ENCODE results near the gene ZFP3. TPM values are rescaled to one million over a fixed set of nuclear protein-coding genes. Genes with fewer than 3 reads are reported as not detected.
"Not testable (repeated sequence)": the region's sequence is repeated elsewhere in the genome, so short reads cannot be mapped to it uniquely, and the experiment has no call there.

The ZFP3 gene
- polyA plus RNA-seq, 1 donor: 11.6 TPM

DNA sequence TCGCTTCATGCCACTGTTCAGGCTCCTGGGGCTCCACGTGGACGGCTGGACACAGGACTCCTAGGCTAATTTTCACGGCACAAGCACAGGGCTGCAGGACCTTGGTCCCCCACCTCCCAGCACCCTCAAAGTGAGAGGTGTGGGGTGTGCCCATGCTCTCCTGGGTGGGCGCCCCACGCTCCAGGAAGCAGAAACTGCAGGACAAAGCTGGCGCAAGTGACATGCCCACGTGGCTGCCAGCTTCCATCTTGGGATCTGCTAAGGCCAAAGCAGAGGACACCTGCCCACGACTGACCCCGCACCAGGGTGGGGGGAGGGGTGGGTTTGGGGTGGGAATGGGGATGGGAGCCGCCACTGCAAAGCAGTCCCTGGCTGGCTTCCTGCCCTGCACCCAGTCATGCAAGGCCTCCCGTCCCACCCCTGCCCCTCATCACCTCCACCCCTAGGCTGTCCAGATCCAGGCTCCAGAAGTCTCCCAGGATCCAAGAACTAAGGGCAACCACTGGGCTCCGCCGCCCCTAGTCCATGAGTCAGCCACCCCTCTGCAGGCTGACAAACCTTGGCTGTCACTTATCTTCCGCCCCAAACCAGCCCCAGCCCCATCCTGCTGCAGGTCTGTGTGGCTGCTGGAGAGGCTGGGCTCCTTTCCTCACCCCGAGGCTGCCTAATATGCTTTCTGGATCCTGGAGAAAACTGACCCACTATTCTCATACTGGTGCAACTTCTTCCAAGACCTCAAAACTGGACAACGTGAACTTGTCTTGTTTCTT, 48.6 kb downstream of the ZFP3 start:
- no peak for DNase-seq

DNA sequence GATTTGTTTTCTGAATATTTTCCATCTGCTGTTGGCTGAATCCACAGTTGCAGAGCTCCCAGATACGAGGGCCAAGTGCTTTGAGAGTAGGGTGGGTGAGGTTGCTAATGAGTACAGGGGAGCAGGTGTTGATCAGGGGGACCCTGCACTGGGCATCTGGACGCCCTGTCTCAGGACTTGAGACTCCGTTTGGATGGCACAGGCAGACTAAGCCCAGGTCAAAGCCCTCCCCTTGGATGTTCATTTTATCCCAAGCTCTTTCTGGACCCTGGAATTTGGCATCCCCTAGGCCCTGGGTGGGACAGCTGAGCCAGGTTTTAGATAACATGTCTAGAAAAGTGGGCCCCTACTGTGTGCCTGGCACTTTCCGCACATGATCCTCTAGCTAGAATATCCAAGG, 49.6 kb downstream of the ZFP3 start:
- DNase-seq: no peak

DNA sequence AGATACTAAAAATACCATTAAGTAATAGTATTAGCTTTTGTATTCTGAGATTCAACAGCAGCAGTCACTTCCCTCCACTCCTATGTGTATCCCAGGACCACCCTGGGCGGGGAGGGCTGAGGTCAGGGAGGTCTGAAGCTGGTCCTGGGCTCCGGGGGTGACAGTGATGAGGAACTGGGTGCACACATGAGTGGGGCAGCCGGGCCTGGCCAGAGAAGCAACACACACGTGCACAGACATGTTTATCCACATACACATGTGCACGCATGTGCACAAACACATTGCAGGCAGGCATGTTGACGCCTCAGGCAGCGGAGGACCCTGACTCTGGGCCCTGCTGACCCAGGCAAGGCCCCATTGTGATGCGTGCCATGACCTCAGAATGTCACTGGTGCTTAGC, 50.1 kb downstream of the ZFP3 start:
- not testable (repeated sequence) for DNase-seq

DNA sequence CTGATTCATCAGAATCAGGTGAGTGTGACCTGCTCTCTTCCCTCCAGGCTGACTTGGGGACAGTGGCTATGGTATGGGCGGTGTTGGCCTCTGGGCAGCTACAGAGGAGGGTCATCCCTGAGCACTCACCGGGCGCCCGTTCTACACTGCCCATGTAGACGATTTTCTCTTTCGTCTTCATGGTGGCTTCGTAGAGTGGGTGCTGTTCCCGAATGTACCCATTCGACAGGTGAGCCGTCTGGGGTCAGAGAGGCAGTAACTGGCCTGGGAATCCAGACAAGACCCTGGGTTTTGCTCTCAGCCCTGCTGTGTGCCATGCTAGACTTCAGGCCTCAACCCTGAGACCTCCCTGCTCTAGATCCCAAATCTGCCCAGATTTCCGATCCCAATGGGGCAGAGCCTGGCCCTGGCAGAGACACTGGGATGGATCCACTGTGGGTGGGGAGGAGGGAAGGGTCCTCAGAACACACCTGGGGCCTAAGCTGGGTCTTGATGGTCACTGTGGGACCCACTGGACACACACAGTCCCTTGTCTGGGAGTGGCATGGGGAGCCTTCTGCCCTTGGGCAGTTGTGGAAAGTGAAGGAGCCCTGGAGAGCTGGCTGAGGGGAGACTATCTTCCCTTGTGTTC, 50.8 kb downstream of the ZFP3 start:
- no peak for DNase-seq

DNA sequence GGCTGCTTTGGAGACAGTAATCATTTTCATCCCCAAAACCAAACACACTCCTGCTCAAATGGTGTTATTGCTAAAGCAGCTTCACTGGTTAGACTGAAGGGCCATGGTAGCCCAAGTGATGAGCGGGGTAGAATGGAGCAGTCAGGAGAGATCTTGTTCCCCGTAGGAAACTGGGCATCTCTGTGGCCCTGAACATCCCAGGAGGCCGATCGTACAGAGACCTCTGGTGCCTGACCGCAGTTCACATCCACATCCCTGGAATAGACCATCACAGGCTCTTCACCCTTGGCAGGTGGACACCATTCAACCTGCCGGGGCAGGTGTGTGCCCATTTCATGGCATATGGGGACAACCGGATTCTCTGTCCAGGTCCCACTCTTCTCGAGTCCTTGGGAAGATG, 51.5 kb downstream of the ZFP3 start:
- DNase-seq: not testable (repeated sequence)

DNA sequence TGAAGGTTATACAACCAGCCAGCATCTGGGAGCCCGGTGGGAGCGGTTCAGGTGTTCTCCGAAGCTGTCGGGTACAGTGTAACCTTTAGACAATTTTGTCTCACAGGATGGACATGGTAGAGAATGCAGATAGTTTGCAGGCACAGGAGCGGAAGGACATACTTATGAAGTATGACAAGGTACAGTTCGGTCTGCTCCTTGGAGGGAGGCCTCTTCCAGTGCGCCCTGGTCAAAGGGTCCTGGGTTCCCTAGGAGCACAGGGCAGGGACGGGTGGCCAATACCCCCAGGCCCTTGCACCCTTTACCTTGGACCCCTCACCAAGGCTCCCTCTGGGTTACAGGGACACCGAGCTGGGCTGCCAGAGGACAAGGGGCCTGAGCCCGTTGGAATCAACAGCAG, 52.0 kb downstream of the ZFP3 start:
- not testable (repeated sequence) for DNase-seq

DNA sequence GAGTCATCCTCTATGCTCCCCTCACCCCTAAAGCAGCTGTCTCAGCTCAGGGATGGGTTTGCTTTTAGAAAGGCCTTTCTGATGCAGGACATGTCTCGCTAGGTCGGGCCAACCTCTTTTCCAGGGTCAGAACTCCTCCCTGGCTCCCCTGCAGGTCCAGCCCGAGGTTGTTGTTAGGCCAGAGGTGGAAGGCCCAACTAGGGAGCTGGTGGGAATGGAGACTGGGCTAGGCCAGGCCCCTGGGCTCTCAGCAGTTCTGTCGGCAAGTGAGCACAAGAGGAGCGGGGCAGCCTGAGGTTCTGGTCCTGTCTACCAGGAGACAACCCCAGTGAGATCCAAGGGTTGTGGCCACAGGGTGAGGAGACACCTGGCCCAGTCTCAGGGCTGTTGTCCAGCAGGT, 52.4 kb downstream of the ZFP3 start:
- DNase-seq: not testable (repeated sequence)

DNA sequence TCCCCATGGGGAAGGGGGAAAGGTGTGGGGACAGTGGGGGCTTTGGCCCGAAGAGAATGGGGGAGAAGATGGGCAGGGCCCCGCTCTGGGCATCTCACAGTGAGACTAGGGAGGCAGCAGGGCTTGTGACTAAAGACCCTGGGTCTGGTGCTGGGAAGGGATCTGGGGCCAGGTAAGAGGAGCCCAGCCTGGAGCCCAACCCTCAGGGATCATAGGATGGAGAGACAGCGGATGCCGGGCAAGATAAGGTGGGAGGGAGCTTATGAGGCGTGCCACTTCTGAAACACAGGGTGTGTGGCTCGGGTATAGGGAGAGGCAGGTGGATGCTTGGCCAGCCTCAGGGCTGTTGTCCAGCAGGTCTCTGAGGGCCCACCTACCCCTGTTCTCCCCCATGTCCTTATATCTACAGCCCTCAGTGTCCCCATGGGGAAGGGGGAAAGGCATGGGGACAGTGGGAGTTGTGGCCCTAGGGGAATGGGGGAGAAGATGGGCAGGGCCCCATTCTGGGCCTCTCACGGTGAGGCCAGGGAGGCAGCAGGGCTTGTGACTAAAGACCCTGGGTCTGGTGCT, 53.0 kb downstream of the ZFP3 start:
- no peak for DNase-seq

DNA sequence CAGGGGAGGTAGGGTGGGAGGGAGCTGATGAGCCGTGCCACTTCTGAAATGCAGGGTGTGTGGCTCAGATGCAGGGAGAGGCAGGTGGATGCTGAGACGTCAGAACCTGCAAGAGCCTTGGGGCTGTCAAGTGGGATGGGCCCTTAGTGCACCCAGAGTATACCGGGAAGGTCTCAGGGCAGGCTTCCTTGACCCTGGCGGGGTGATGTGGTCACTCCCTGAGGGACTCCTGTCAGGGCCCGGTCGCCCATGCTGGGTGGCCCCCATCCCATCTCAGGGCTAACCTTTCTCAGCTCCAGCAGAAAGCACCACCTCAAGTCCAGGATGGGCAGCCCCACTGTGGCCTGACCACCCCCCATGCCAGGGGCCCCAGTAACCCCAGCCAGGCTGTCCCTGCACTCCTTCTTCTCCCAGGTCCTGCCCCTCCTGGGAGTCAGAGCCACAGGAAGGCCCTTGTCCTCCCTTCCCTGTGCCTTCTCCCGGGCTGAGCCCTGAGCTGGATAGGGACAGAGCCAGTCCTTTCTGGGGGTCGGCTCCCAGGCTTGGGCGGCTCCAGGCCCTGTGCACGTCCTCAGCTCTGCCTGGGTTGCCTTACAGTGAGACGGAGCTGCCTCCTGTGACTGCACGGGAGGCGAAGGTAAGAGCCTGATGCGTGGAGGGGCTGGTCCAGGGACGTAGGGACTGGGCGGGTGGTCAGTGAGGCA, 53.7 kb downstream of the ZFP3 start:
- not testable (repeated sequence) for DNase-seq

DNA sequence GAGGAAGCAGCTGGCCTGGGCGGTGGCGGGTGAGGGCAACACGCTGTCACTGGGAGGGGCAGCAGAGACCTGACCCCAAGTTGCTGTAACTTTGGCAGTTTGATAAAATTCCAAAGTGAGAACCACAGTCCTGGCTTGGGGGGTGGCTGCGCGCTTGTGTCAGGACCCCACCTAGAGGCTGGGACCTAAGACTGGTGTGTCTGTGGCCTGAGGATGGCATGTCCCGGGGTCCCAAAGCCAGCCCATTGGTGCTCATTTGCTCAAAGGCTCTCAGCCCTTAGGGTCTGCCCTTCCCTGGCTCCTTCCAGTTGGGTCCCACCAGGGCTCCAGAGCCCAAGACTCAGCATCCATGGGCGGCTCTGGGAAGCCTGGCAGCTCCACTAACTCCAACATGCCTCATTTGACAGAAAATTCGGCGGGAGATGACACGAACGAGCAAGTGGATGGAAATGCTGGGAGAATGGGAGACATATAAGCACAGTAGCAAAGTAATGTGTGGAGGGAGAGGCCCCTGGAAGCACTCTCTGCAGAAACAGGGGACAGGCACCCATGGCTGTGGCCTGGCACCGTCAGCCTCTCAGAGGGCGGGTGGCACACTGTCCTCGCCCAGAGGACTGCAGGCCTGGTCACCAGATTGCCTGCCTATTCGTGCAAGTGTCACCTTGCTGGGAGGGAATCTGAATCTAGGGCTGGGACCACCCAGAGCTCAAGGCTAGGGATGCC, 54.4 kb downstream of the ZFP3 start:
- not testable (repeated sequence) for DNase-seq

DNA sequence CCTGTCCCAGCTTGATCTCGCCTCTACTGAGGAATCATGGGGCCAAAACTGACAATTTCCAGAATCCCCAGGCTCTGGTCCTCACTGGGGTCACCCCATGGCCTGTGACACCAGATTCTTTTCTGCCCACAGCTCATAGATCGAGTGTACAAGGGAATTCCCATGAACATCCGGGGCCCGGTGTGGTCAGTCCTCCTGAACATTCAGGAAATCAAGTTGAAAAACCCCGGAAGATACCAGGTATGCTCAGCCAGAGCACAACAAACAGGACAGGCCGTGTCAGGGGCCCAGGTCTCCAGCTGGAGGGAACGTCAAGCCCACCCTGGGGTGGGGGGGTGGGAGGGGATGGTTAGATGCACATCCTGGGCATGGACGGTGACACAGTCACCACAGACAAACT, 55.0 kb downstream of the ZFP3 start:
- DNase-seq: no peak

DNA sequence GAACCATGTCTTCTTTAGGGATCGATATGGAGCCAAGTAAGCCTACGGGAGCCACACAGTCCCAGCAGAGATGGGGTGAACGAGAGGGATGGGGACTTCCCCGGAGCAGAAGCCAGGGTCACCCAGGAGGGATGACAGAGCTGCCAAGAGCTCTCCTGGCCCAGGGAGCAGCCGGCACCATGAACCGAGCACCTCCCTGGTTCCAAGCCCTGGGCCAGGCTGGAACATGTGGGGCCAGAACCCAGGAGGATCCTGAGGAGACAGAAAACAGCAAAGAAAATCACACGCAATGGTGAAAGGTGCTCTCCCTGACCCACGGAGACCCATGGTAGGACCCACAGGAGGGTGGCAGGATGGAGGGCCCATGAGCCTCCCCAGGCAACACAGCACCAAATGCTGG, 55.7 kb downstream of the ZFP3 start:
- not testable (repeated sequence) for DNase-seq

DNA sequence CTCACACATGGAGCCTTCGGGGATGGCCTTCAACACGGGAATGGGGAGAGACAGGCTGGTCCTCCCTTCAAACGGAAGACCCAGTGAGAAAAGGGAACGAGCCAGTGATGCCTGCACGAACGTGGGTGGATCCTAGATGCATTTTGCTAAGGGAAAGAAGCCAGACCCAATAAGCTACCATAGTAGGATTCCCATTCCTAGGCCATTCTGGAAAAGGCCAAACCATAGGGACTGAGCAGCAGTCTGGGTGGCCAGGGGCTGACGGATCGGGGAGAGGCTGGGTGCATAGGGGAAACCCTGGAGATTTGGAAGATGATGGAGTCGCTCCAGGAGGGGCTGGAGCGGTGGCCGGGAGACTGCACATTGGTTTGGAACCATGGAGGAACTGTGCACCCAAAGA, 56.3 kb downstream of the ZFP3 start:
- not testable (repeated sequence) for DNase-seq

DNA sequence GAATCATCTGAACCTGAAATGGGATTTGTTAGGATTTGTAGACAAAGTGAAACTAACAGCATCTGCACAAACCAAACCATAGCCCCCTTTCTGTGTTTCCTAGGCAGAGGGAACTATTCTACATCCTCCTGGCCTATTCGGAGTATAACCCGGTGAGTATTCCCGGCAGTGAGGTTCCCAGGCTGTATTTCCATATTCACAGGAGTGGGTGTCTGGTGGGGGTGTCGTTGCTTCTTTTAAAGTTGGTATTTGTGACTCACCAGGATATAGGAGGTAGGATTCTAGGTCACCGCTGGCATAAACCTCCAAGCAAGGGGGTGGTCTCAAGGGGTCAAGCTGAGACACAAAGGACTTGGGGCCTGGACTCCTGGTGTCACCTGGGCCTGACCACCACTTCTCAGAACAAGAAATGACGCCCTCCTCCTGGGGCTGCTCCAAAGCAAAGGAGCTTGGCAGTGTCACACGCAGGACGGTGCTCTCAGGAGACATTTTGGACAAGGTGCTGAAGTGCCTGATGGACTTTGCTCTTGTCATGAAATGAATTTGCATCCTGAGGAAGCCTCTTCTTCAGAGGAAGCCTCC, 57.0 kb downstream of the ZFP3 start:
- not testable (repeated sequence) for DNase-seq

DNA sequence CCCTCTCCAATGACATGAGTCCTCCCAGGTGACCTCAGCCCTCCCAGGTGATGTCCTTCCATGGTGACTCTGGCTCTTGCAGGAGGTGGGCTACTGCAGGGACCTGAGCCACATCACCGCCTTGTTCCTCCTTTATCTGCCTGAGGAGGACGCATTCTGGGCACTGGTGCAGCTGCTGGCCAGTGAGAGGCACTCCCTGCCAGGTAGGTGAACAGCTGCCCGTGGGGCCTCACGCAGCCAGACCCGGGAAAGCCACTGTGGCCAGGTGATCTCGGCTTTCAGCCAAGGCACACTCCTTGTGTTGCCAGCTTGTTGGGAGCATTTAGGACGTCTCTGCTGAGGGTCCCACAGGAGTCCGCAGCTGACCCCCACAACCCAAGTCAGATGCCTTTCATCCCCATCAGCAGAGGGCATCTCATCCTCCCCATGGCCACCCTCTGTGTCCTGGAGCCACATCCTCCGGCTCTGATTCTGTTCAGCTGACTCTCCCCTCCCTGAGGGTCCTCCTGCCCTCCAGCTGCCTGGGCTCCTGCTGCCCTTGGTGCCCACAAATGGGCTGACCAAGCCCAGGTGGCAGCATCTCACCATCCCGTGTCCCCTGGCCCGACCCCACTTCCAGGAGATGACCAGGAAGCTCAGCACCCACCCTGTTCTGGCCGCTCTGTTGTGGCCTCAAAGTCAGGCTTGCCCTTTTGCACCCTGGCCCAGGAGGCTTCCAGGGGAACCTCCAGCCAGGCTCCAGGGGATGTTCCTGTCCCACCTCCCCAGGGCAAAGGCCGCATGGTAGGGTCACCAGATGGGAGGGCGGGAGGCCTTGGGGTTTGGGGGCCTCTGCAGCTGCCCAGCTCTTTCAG, 57.7 kb downstream of the ZFP3 start:
- DNase-seq: no peak

DNA sequence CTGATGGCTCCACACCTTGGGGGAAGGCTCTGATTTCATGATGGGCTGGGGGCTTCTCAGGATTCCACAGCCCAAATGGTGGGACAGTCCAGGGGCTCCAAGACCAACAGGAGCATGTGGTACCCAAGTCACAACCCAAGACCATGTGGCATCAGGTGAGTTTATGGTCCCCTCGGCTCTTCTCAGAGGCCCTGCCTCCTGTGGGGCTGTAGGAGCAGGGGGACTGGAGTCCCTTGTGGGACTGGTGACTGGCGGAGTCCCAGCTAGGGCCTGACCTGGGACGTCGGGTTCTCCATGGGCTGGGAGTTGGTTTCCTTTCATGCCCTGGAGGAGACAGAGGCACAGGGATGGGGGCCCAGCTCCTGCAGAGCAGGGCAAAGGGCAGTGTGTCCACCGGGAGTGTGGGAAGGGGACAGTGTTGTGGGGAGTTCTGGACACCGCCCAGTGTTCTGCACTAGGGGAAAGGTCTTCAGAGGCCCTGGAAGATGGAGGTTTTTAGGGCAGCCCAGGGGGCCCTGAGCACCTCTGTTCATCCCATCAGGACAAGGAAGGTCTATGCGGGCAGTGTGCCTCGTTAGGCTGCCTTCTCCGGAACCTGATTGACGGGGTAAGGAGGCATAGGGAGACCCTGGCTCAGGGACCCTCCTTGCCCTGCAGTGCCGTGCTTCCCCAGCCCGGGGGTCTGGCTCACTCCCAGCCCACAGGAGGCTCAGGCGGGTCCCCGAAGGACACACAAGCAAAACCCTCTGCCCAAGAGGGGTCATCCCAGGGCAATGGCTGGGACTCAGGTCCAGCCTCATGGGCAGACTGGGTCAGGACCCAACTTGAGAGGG, 58.5 kb downstream of the ZFP3 start:
- DNase-seq: not testable (repeated sequence)

DNA sequence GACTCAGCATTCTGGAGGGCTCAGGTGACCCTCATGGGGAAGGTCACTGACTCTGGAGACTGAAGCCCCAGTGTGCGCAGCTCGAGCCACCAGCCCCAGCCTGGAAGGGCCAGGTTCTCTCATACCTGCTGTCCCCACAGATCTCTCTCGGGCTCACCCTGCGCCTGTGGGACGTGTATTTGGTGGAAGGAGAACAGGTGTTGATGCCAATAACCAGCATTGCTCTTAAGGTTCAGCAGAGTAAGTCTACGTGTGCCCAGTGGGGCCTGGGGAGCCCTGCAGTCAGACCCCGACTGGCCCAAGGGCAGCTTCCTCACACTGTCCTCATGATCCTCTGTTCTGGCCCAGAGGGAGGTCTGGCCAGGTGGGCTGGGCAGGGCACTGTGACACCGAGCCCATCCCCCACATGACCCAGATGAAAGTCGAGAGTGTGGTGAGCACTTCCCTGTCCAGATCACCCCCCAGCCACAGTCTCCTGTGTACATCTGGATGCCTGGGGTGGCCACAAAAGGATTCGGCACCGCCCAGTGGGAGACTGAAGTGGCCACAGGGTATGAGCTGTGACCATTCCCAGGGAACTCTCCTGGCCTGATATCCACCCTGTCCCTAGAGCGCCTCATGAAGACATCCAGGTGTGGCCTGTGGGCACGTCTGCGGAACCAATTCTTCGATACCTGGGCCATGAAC, 59.4 kb downstream of the ZFP3 start:
- DNase-seq: not testable (repeated sequence)

DNA sequence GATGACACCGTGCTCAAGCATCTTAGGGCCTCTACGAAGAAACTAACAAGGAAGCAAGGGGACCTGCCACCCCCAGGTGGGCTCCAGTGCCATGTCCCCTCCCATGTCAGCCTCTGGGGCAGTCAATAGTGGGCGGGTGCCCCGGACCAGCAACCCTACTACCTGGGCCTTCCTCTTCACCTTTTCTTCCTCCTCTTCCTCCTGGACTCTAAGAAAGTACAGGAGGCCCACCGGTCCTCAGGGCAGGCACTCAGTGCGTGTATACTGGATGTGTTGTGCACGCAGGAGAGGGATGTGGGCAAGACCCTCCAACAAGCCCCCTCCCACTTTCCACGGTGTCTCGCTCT, 59.9 kb downstream of the ZFP3 start:
- DNase-seq: not testable (repeated sequence)

DNA sequence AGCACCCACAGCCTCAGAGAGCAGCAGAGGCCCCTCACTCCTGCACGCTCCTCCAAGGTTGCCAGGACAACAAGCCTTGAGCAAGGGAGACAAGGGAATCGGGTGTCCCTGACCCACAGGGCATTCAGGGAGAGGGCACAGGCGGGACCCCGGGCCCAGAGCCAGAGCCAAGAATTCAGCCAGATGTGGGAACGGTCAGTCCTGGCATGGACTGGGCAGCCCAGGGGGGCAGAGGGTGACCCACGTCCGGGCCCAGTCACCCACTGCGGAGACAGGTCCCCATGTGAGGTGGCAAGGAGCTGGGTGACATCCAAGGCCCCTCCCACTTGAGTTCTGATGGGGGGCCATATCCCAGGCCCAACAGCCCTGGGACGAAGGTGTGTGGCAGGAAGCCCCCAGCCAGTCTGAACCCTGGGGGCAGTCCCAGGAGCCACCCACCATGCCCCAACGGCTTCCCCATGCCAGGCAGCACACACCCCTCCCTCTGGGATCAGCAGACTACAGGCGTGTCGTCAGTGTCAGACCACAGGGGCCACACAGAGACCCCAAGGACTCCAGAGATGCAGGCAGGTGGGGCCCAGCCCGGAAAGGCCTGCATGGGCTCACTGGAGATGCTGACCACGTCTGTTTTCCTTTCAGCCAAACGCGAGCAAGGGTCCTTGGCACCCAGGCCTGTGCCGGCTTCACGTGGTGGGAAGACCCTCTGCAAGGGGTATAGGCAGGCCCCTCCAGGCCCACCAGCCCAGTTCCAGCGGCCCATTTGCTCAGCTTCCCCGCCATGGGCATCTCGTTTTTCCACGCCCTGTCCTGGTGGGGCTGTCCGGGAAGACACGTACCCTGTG, 60.6 kb downstream of the ZFP3 start:
- no peak for DNase-seq
